Measurements from ENCODE around the gene RGS2. TPM values are rescaled to one million over a fixed set of nuclear protein-coding genes. Genes with fewer than 3 reads are reported as not detected.

RGS2 gene
- total RNA-seq, 3 donors from 2014 or later: 45.9 to 753 (median 49.0) TPM

- Histone ChIP-seq H3K27ac (no peak overlapping the region), H3K27me3 (no peaks in the 10 kb centered on the region)
- intact Hi-C loops (cut with DNase I; ENCODE audit: low total_unique reads): no loop called here
Observed at GRCh38 chr1:192793983-192794767, 14.7 kb upstream of the RGS2 start.

GRCh38 chr1:192794768-192795035 is 14.1 kb upstream of the RGS2 start:
- Histone ChIP-seq H3K36me3 (no peaks in the 10 kb centered on the region), H3K4me1 (no peaks in the 10 kb centered on the region), H3K27me3 (no peaks in the 10 kb centered on the region), H3K9me3 (no peaks in the 10 kb centered on the region), H3K4me3 (no peak overlapping the region), H3K27ac (no peak overlapping the region)
- no peak for TF ChIP-seq POLR2A (IDR thresholded peaks at IDR 0.05)
- TF ChIP-seq CTCF (IDR thresholded peaks at IDR 0.05): no peak
- no peak for TF ChIP-seq POLR2AphosphoS5 (IDR thresholded peaks at IDR 0.05)
- intact Hi-C loops (cut with DNase I; ENCODE audit: low total_unique reads): no loop called here
- no peak for DNase-seq (ENCODE audit: low spot score in 2 of 2)

More at GRCh38 chr1:192793983-192794767, 14.7 kb upstream of the RGS2 start:
- H3K4me1 ChIP-seq: no peaks in the 10 kb centered on the region
- TF ChIP-seq POLR2AphosphoS5 (IDR thresholded peaks at IDR 0.05) (no peak), POLR2A (IDR thresholded peaks at IDR 0.05) (no peak), CTCF (IDR thresholded peaks at IDR 0.05) (no peak)
- H3K9me3 ChIP-seq: no peaks in the 10 kb centered on the region
- no peak for DNase-seq (ENCODE audit: low spot score in 2 of 2)
- no peak overlapping the region for H3K4me3 ChIP-seq
- no peaks in the 10 kb centered on the region for H3K36me3 ChIP-seq

- Histone ChIP-seq H3K27ac (no peak overlapping the region), H3K27me3 (no peaks in the 10 kb centered on the region), H3K36me3 (no peaks in the 10 kb centered on the region), H3K4me3 (no peak overlapping the region), H3K4me1 (no peaks in the 10 kb centered on the region), H3K9me3 (no peaks in the 10 kb centered on the region)
- intact Hi-C loops (cut with DNase I; ENCODE audit: low total_unique reads): no loop called here
- no peak for DNase-seq (ENCODE audit: low spot score in 2 of 2)
- TF ChIP-seq POLR2A (IDR thresholded peaks at IDR 0.05) (no peak), CTCF (IDR thresholded peaks at IDR 0.05) (no peak), POLR2AphosphoS5 (IDR thresholded peaks at IDR 0.05) (no peak)
Observed at GRCh38 chr1:192795916-192796618, 12.8 kb upstream of the RGS2 start.

GRCh38 chr1:192797143-192797542 is 11.7 kb upstream of the RGS2 start:
- DNase-seq (ENCODE audit: low spot score in 2 of 2): no peak
- H3K27me3 ChIP-seq: no peaks in the 10 kb centered on the region
- no peak overlapping the region for H3K4me3 ChIP-seq
- H3K27ac ChIP-seq: no peak overlapping the region
- no peaks in the 10 kb centered on the region for H3K4me1 ChIP-seq
- H3K36me3 ChIP-seq: no peaks in the 10 kb centered on the region
- no peak for TF ChIP-seq POLR2A (IDR thresholded peaks at IDR 0.05)
- no peak for TF ChIP-seq POLR2AphosphoS5 (IDR thresholded peaks at IDR 0.05)
- TF ChIP-seq CTCF (IDR thresholded peaks at IDR 0.05): no peak
- intact Hi-C loops (cut with DNase I; ENCODE audit: low total_unique reads): no loop called here
- H3K9me3 ChIP-seq: no peaks in the 10 kb centered on the region

GRCh38 chr1:192797891-192798290 is 10.9 kb upstream of the RGS2 start:
- no peaks in the 10 kb centered on the region for H3K27me3 ChIP-seq
- no peaks in the 10 kb centered on the region for H3K9me3 ChIP-seq
- TF ChIP-seq POLR2AphosphoS5 (IDR thresholded peaks at IDR 0.05) (no peak), CTCF (IDR thresholded peaks at IDR 0.05) (no peak), POLR2A (IDR thresholded peaks at IDR 0.05) (no peak)
- intact Hi-C loops (cut with DNase I; ENCODE audit: low total_unique reads): no loop called here
- no peaks in the 10 kb centered on the region for H3K4me1 ChIP-seq
- no peaks in the 10 kb centered on the region for H3K36me3 ChIP-seq
- H3K4me3 ChIP-seq: no peak overlapping the region
- no peak overlapping the region for H3K27ac ChIP-seq
- DNase-seq (ENCODE audit: low spot score in 2 of 2): no peak
